ENCODE results near the gene CCDC68. TPM values are rescaled to one million over a fixed set of nuclear protein-coding genes. Genes with fewer than 3 reads are reported as not detected.

CCDC68 gene
- polyA plus RNA-seq, 2 of the 4 experiments (the other 2 are of a cell fraction), result 3.1 to 12.4 TPM

- no peak for FAIRE-seq
- Histone ChIP-seq H3K4me1 (no peaks in the 10 kb centered on the region), H3K9me3 (no peaks in the 10 kb centered on the region), H3K4me2 (no peak overlapping the region), H3K4me3 (no peak overlapping the region), H3K27ac (no peak overlapping the region)
- POLR2A ChIA-PET, result no interaction called here
- 92% methylated on average over 4 of the region's 4 CpGs for WGBS (ENCODE audit: missing lambda C conversion rate)
- CTCF ChIA-PET, result no interaction called here
- TF ChIP-seq EHF (CRISPR knock-in tag; IDR thresholded peaks at IDR 0.05), result no peak
- TF ChIP-seq EP300 (IDR thresholded peaks at IDR 0.05), result no peak
- TF ChIP-seq HOXA7 (CRISPR knock-in tag; IDR thresholded peaks at IDR 0.05), result no peak
- no peak for TF ChIP-seq HES2 (IDR thresholded peaks at IDR 0.05)
- no peak for TF ChIP-seq KDM1A (IDR thresholded peaks at IDR 0.05; ENCODE audit: low read depth)
- TF ChIP-seq MAX (IDR thresholded peaks at IDR 0.05), result no peak
- no peak for TF ChIP-seq RARB (CRISPR knock-in tag; IDR thresholded peaks at IDR 0.05)
- TF ChIP-seq MAZ (IDR thresholded peaks at IDR 0.05; ENCODE audit: borderline replicate concordance, low read depth, low read length), result no peak
- no peak for DNase-seq (ENCODE audit: low read depth in 1 of 2, low spot score in 1 of 2)
- peak in 1 of 2 experiments; percentile 37; a peak in 1 of 6 replicates for ATAC-seq
These were observed 28.1 kb downstream of the CCDC68 start for GRCh38 chr18:54931152-54931551.

GRCh38 chr18:54928236-54928635 is 31.0 kb downstream of the CCDC68 start:
- WGBS (ENCODE audit: missing lambda C conversion rate), result 60% methylated on average over 2 of the region's 2 CpGs
- FAIRE-seq, result no peak
- CTCF ChIA-PET, result no interaction called here

More at GRCh38 chr18:54928236-54928635, 31.0 kb downstream of the CCDC68 start:
- Histone ChIP-seq H3K4me3 (no peak overlapping the region), H3K27ac (no peak overlapping the region), H3K9me3 (no peaks in the 10 kb centered on the region), H3K4me1 (no peaks in the 10 kb centered on the region), H3K4me2 (no peak overlapping the region)
- TF ChIP-seq ZSCAN20 (CRISPR knock-in tag; IDR thresholded peaks at IDR 0.05) (no peak), REST (IDR thresholded peaks at IDR 0.05) (no peak), POLR2AphosphoS2 (conservative IDR thresholded peaks at IDR 0.05; ENCODE audit: low read length) (no peak), FOXS1 (CRISPR knock-in tag; IDR thresholded peaks at IDR 0.05) (no peak), MAX (IDR thresholded peaks at IDR 0.05) (no peak), CEBPB (IDR thresholded peaks at IDR 0.05) (no peak), E2F6 (IDR thresholded peaks at IDR 0.05; ENCODE audit: borderline replicate concordance, low read depth) (no peak), TFCP2L1 (CRISPR knock-in tag; IDR thresholded peaks at IDR 0.05) (no peak), HES2 (IDR thresholded peaks at IDR 0.05) (no peak)
- ATAC-seq (no peak), DNase-seq (ENCODE audit: low read depth in 1 of 2, low spot score in 1 of 2) (no peak)
- POLR2A ChIA-PET, result no interaction called here

All from A549 (cell line).